ENCODE data around the gene CEP97.
A peak's percentile ranks its signal among the peaks of the same experiment; 100 is the strongest.
"Not testable (repeated sequence)": the region's sequence is repeated elsewhere in the genome, so short reads cannot be mapped to it uniquely, and the experiment has no call there.

CEP97 gene

DNA sequence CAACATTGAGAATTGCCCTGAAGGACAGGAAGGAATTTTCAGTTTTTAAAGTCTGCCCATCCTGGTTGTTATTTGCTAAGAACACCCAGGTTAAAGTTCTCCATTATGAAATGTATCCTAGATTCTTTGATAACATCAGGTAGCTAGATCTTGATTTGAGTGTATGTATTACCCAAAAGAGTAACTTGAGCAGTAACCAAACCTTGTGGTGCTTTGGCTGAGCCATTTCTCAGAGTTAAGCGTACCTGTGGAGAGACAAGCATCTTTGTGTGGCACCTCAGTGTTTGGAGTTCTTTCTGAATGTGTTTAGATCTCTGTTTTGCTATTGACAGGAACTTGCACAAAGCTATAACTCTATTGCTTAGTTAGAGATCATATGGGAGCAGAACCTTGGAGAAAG is 20.4 kb downstream of the CEP97 start:
- Histone ChIP-seq H3K4me1 (ENCODE audit: control insufficient read depth in 1 of 2, insufficient read depth in 2 of 2, low read length in 2 of 2) (no peaks in the 10 kb centered on the region), H3K23ac (ENCODE audit: low read length) (no peak overlapping the region), H3K9ac (ENCODE audit: low read length) (no peak overlapping the region), H4K91ac (ENCODE audit: low read depth, low read length) (no peak overlapping the region), H3K9me3 (ENCODE audit: insufficient read depth, low read depth, low read length) (no peaks in the 10 kb centered on the region), H4K12ac (ENCODE audit: low read depth, low read length) (no peak overlapping the region), H3K14ac (ENCODE audit: low read length) (no peak overlapping the region), H3K79me1 (ENCODE audit: low read length) (no peaks in the 10 kb centered on the region), H2BK5ac (ENCODE audit: low read depth, low read length, poor library complexity) (no peak overlapping the region), H2AFZ (ENCODE audit: insufficient read depth, low read length, poor library complexity) (no peak overlapping the region), H2AK5ac (ENCODE audit: low read length) (no peak overlapping the region), H3K4ac (ENCODE audit: low read depth, low read length) (no peak overlapping the region), H2BK120ac (ENCODE audit: insufficient read depth, low read length, poor library complexity) (no peak overlapping the region), H4K8ac (ENCODE audit: low read depth, low read length) (no peak overlapping the region), H2BK12ac (ENCODE audit: low read length) (no peak overlapping the region), H3K79me2 (ENCODE audit: control insufficient read depth, insufficient read depth, low read length, poor library complexity) (no peaks in the 10 kb centered on the region), H3K4me3 (ENCODE audit: low read depth, low read length) (no peak overlapping the region), H3K18ac (ENCODE audit: low read length) (no peak overlapping the region), H3K27ac (ENCODE audit: low read depth, low read length) (no peak overlapping the region), H3K27me3 (ENCODE audit: insufficient read depth, low read length) (no peaks in the 10 kb centered on the region), H3K36me3 (ENCODE audit: control insufficient read depth in 1 of 2, insufficient read depth in 2 of 2, low read length in 2 of 2) (no peaks in the 10 kb centered on the region), H3K4me2 (ENCODE audit: low read length) (no peak overlapping the region)
- WGBS (ENCODE audit: extremely low coverage, insufficient coverage, insufficient read length), result no CpG with 5 or more reads among the region's 1 CpG
- peak in 1 of 2 donors; percentile 73 for DNase-seq

DNA sequence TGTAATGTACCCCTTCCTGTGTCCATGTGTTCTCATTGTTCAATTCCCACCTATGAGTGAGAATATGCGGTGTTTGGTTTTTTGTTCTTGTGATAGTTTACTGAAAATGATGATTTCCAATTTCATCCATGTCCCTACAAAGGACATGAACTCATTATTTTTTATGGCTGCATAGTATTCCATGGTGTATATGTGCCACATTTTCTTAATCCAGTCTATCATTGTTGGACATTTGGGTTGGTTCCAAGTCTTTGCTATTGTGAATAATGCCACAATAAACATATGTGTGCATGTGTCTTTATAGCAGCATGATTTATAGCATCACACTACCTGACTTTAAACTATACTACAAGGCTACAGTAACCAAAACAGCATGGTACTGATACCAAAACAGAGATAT is 21.5 kb downstream of the CEP97 start:
- not testable (repeated sequence) for H2BK12ac ChIP-seq (ENCODE audit: low read length); H3K27ac ChIP-seq (ENCODE audit: low read depth, low read length); H2AFZ ChIP-seq (ENCODE audit: insufficient read depth, low read length, poor library complexity); H3K23ac ChIP-seq (ENCODE audit: low read length); DNase-seq; H2BK5ac ChIP-seq (ENCODE audit: low read depth, low read length, poor library complexity); H3K4me3 ChIP-seq (ENCODE audit: low read depth, low read length); H3K79me2 ChIP-seq (ENCODE audit: control insufficient read depth, insufficient read depth, low read length, poor library complexity); H3K27me3 ChIP-seq (ENCODE audit: insufficient read depth, low read length); H4K91ac ChIP-seq (ENCODE audit: low read depth, low read length); H3K9ac ChIP-seq (ENCODE audit: low read length); H2BK120ac ChIP-seq (ENCODE audit: insufficient read depth, low read length, poor library complexity); H3K18ac ChIP-seq (ENCODE audit: low read length); H3K9me3 ChIP-seq (ENCODE audit: insufficient read depth, low read depth, low read length); H3K14ac ChIP-seq (ENCODE audit: low read length); H3K4me1 ChIP-seq (ENCODE audit: control insufficient read depth in 1 of 2, insufficient read depth in 2 of 2, low read length in 2 of 2); H3K4ac ChIP-seq (ENCODE audit: low read depth, low read length); H3K4me2 ChIP-seq (ENCODE audit: low read length); H4K8ac ChIP-seq (ENCODE audit: low read depth, low read length); H3K36me3 ChIP-seq (ENCODE audit: control insufficient read depth in 1 of 2, insufficient read depth in 2 of 2, low read length in 2 of 2); H4K12ac ChIP-seq (ENCODE audit: low read depth, low read length); H3K79me1 ChIP-seq (ENCODE audit: low read length); H2AK5ac ChIP-seq (ENCODE audit: low read length)
- no CpG with 5 or more reads among the region's 1 CpG for WGBS (ENCODE audit: extremely low coverage, insufficient coverage, insufficient read length)

DNA sequence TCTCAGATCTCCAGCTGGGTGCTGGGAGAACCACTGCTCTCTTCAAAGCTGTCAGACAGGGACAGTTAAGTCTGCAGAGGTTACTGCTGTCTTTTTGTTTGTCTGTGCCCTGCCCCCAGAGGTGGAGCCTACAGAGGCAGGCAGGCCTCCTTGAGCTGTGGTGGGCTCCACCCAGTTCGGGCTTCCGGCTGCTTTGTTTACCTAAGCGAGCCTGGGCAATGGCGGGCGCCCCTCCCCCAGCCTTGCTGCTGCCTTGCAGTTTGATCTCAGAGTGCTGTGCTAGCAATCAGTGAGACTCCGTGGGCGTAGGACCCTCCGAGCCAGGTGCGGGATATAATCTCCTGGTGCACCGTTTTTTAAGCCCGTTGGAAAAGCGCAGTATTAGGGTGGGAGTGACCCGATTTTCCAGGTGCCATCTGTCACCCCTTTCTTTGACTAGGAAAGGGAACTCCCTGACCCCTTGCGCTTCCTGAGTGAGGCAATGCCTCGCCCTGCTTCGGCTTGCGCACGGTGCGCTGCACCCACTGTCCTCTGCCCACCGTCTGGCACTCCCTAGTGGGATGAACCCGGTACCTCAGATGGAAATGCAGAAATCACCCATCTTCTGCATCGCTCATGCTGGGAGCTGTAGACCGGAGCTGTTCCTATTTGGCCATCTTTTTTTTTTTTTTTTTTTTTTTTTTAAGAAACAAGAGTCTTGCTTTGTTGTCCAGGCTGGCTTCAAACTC is 29.1 kb downstream of the CEP97 start:
- not testable (repeated sequence) for H2AFZ ChIP-seq (ENCODE audit: insufficient read depth, low read length, poor library complexity); H2BK5ac ChIP-seq (ENCODE audit: low read depth, low read length, poor library complexity); H4K91ac ChIP-seq (ENCODE audit: low read depth, low read length); H3K4me3 ChIP-seq (ENCODE audit: low read depth, low read length); H3K4ac ChIP-seq (ENCODE audit: low read depth, low read length); H3K14ac ChIP-seq (ENCODE audit: low read length); H3K27me3 ChIP-seq (ENCODE audit: insufficient read depth, low read length); H3K79me2 ChIP-seq (ENCODE audit: control insufficient read depth, insufficient read depth, low read length, poor library complexity); H3K4me1 ChIP-seq (ENCODE audit: control insufficient read depth in 1 of 2, insufficient read depth in 2 of 2, low read length in 2 of 2); H3K4me2 ChIP-seq (ENCODE audit: low read length); DNase-seq; H3K27ac ChIP-seq (ENCODE audit: low read depth, low read length); H3K9ac ChIP-seq (ENCODE audit: low read length); H3K18ac ChIP-seq (ENCODE audit: low read length); H4K12ac ChIP-seq (ENCODE audit: low read depth, low read length); H4K8ac ChIP-seq (ENCODE audit: low read depth, low read length); H2BK120ac ChIP-seq (ENCODE audit: insufficient read depth, low read length, poor library complexity); H3K79me1 ChIP-seq (ENCODE audit: low read length); H2AK5ac ChIP-seq (ENCODE audit: low read length); H3K23ac ChIP-seq (ENCODE audit: low read length); H2BK12ac ChIP-seq (ENCODE audit: low read length); H3K9me3 ChIP-seq (ENCODE audit: insufficient read depth, low read depth, low read length)
- whole genome bisulfite sequencing (ENCODE audit: extremely low coverage, insufficient coverage, insufficient read length), result no CpG with 5 or more reads among the region's 23 CpGs
- peaks cover 9 to 17% of the 10 kb centered on the region in 2 experiments for H3K36me3 ChIP-seq (ENCODE audit: control insufficient read depth in 1 of 2, insufficient read depth in 2 of 2, low read length in 2 of 2)

DNA sequence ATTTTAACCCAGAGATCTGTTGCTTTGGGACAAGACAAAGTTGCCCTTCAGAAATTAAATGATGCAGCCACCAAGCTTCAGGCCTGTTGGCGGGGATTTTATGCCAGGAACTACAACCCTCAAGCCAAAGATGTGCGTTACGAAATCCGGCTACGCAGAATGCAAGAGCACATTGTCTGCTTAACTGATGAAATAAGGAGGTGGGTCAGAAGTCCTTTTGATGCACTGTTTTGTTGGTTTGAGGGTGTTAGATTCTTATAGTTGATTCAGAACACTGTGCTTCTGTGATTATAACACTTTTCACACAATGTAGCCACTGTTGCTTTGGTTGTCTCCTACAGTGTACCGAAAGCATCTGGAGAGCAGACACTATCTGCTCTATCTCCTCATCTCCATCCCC is 33.8 kb downstream of the CEP97 start:
- no peak for DNase-seq
- Histone ChIP-seq H2BK120ac (ENCODE audit: insufficient read depth, low read length, poor library complexity) (no peak overlapping the region), H3K9me3 (ENCODE audit: insufficient read depth, low read depth, low read length) (no peaks in the 10 kb centered on the region), H3K36me3 (ENCODE audit: control insufficient read depth in 1 of 2, insufficient read depth in 2 of 2, low read length in 2 of 2) (peaks cover 9 to 17% of the 10 kb centered on the region in 2 experiments), H3K4me3 (ENCODE audit: low read depth, low read length) (no peak overlapping the region), H3K27ac (ENCODE audit: low read depth, low read length) (no peak overlapping the region), H4K12ac (ENCODE audit: low read depth, low read length) (no peak overlapping the region), H3K9ac (ENCODE audit: low read length) (no peak overlapping the region), H3K79me2 (ENCODE audit: control insufficient read depth, insufficient read depth, low read length, poor library complexity) (no peaks in the 10 kb centered on the region), H2BK5ac (ENCODE audit: low read depth, low read length, poor library complexity) (no peak overlapping the region), H2AFZ (ENCODE audit: insufficient read depth, low read length, poor library complexity) (no peak overlapping the region), H4K91ac (ENCODE audit: low read depth, low read length) (no peak overlapping the region), H2AK5ac (ENCODE audit: low read length) (no peak overlapping the region), H3K4me2 (ENCODE audit: low read length) (no peak overlapping the region), H3K4me1 (ENCODE audit: control insufficient read depth in 1 of 2, insufficient read depth in 2 of 2, low read length in 2 of 2) (no peaks in the 10 kb centered on the region), H3K23ac (ENCODE audit: low read length) (no peak overlapping the region), H3K14ac (ENCODE audit: low read length) (no peak overlapping the region), H2BK12ac (ENCODE audit: low read length) (no peak overlapping the region), H3K27me3 (ENCODE audit: insufficient read depth, low read length) (no peaks in the 10 kb centered on the region), H3K4ac (ENCODE audit: low read depth, low read length) (no peak overlapping the region), H3K18ac (ENCODE audit: low read length) (no peak overlapping the region), H3K79me1 (ENCODE audit: low read length) (no peaks in the 10 kb centered on the region), H4K8ac (ENCODE audit: low read depth, low read length) (no peak overlapping the region)
- WGBS (ENCODE audit: extremely low coverage, insufficient coverage, insufficient read length), result no CpG with 5 or more reads among the region's 6 CpGs
